Astrocyte (in vitro differentiated cells and primary cell): ENCODE data around the gene CCDC66.
"Not testable (repeated sequence)": the region's sequence is repeated elsewhere in the genome, so short reads cannot be mapped to it uniquely, and the experiment has no call there.

Source experiments
- EZH2 ChIP-seq: IDR thresholded peaks from 2 replicates; pipeline ENCODE4 v1.6.1; 2012; ENCODE audit warnings: mild to moderate bottlenecking, low read length, inconsistent platforms; ENCODE audit not compliant: insufficient read depth
- TF ChIP-seq, protein P1 (sequence below): IDR thresholded peaks from 2 replicates; pipeline ENCODE4 v1.5.1; 2011; ENCODE audit warnings: low read depth, mild to moderate bottlenecking, inconsistent platforms, low read length, moderate library complexity; ENCODE audit not compliant: insufficient read depth

DNA sequence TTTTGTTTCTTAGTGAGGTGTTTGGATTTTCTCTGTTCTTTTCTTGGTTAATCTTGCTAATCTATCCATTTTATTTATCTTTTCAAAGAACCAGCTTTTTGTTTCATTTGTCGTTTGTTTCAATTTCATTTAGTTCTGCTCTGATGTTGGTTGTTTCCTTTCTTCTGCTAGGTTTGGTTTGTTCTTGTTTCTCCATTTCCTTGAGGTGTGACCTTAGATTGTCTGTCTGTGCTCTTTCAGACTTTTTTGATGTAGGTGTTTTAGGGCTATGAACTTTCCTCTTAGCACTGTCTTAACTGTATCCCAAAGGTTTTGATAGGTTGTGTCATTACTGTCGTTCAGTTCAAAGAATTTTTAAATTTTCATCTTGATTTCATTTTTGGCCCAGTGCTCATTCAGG lies 51.5 kb downstream of the CCDC66 start:
- TF ChIP-seq, protein P1, sequence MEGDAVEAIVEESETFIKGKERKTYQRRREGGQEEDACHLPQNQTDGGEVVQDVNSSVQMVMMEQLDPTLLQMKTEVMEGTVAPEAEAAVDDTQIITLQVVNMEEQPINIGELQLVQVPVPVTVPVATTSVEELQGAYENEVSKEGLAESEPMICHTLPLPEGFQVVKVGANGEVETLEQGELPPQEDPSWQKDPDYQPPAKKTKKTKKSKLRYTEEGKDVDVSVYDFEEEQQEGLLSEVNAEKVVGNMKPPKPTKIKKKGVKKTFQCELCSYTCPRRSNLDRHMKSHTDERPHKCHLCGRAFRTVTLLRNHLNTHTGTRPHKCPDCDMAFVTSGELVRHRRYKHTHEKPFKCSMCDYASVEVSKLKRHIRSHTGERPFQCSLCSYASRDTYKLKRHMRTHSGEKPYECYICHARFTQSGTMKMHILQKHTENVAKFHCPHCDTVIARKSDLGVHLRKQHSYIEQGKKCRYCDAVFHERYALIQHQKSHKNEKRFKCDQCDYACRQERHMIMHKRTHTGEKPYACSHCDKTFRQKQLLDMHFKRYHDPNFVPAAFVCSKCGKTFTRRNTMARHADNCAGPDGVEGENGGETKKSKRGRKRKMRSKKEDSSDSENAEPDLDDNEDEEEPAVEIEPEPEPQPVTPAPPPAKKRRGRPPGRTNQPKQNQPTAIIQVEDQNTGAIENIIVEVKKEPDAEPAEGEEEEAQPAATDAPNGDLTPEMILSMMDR: not testable (repeated sequence)
- not testable (repeated sequence) for TF ChIP-seq EZH2
